HFF-Myc (cell line): ENCODE measurements around the gene CADM1.

Experiments used
- DNase-seq: peaks from one replicate; pipeline ENCODE4 v3.0.0-alpha.2; 2011; ENCODE audit warnings: low read depth; ENCODE audit errors: extremely low read depth
- H3K4me3 ChIP-seq: replicated peaks from 2 replicates; pipeline ENCODE4 v1.5.1; 2011; ENCODE audit warnings: low read depth, mild to moderate bottlenecking, control low read depth, low read length
- CTCF ChIP-seq: IDR thresholded peaks from 2 replicates; pipeline ENCODE4 v1.5.1; 2012; ENCODE audit warnings: mild to moderate bottlenecking, low read depth, low read length, control low read depth; ENCODE audit errors: missing control alignments

Gene CADM1

GRCh38 chr11:115287266-115287665, 216.9 kb downstream of the CADM1 start:
- no peak for TF ChIP-seq CTCF
- no peak for DNase-seq
- no peak overlapping the region for H3K4me3 ChIP-seq

GRCh38 chr11:115286614-115287013, 217.6 kb downstream of the CADM1 start:
- TF ChIP-seq CTCF: no peak
- H3K4me3 ChIP-seq: no peak overlapping the region
- no peak for DNase-seq

GRCh38 chr11:115284773-115285172, 219.4 kb downstream of the CADM1 start:
- H3K4me3 ChIP-seq: no peak overlapping the region
- TF ChIP-seq CTCF: no peak
- DNase-seq: no peak

- no peak overlapping the region for H3K4me3 ChIP-seq
- no peak for DNase-seq
- TF ChIP-seq CTCF: no peak
These were observed 221.3 kb downstream of the CADM1 start for GRCh38 chr11:115282923-115283322.

GRCh38 chr11:115280775-115281174, 223.4 kb downstream of the CADM1 start:
- TF ChIP-seq CTCF: no peak
- no peak for DNase-seq
- H3K4me3 ChIP-seq: no peak overlapping the region

- DNase-seq: no peak
- TF ChIP-seq CTCF: no peak
- H3K4me3 ChIP-seq: no peak overlapping the region
These were observed 224.1 kb downstream of the CADM1 start for GRCh38 chr11:115279813-115280761.
